HCT116 (cell line): ENCODE results near the gene AASS.

Experiments used
- CBX3 ChIP-seq: IDR thresholded peaks from 2 replicates; pipeline ENCODE4 v1.6.1; 2012; ENCODE audit warnings: low read depth
- EZH2 ChIP-seq: fragments of 200-600 bp; sonication (generic); IDR thresholded peaks from 2 replicates; pipeline ENCODE4 v1.6.1; 2017; ENCODE audit warnings: antibody characterized with exemption, mixed run types
- JUND ChIP-seq: IDR thresholded peaks from 2 replicates; pipeline ENCODE4 v1.6.1; 2012
- POLR2A ChIP-seq: IDR thresholded peaks from 2 replicates; pipeline ENCODE4 v1.7.0; 2011; ENCODE audit warnings: borderline replicate concordance; ENCODE audit not compliant: insufficient read depth, insufficient read length; ENCODE audit errors: extremely low read depth
- POLR2AphosphoS5 ChIP-seq: IDR thresholded peaks from 2 replicates; pipeline ENCODE4 v1.6.1; 2011; ENCODE audit warnings: mild to moderate bottlenecking, low read depth, low read length, moderate library complexity
- RAD21 ChIP-seq: IDR thresholded peaks from 2 replicates; pipeline ENCODE4 v1.6.1; 2012; ENCODE audit warnings: low read depth, mild to moderate bottlenecking
- REST ChIP-seq: IDR thresholded peaks from 2 replicates; pipeline ENCODE4 v1.6.1; 2012; ENCODE audit warnings: low read depth
- SIN3A ChIP-seq: IDR thresholded peaks from 2 replicates; pipeline ENCODE4 v1.6.1; 2012; ENCODE audit warnings: low read depth
- SRF ChIP-seq: IDR thresholded peaks from 2 replicates; pipeline ENCODE4 v1.6.1; 2012; ENCODE audit warnings: low read depth
- YY1 ChIP-seq: IDR thresholded peaks from 2 replicates; pipeline ENCODE4 v1.6.1; 2011; ENCODE audit warnings: low read length, low read depth, moderate library complexity, mild to moderate bottlenecking; ENCODE audit not compliant: insufficient replicate concordance; ENCODE audit errors: extremely low read depth
- TF ChIP-seq, protein P1 (sequence below), 3 experiments: fragments of 200-600 bp in 1 of 3; sonication (generic) in 1 of 3; IDR thresholded peaks in 2 of 3; conservative IDR thresholded peaks in 1 of 3; 2 replicates each; pipeline ENCODE4 v1.5.1; 2012 to 2017; ENCODE audit warnings: low read depth in 2 of 3, low read length in 2 of 3, antibody characterized with exemption in 1 of 3, borderline replicate concordance in 1 of 3, control low read depth in 1 of 3, mild to moderate bottlenecking in 1 of 3, mixed read lengths in 1 of 3, mixed run types in 1 of 3, moderate library complexity in 1 of 3; ENCODE audit not compliant: insufficient read depth in 1 of 3

- TF ChIP-seq, protein P1, sequence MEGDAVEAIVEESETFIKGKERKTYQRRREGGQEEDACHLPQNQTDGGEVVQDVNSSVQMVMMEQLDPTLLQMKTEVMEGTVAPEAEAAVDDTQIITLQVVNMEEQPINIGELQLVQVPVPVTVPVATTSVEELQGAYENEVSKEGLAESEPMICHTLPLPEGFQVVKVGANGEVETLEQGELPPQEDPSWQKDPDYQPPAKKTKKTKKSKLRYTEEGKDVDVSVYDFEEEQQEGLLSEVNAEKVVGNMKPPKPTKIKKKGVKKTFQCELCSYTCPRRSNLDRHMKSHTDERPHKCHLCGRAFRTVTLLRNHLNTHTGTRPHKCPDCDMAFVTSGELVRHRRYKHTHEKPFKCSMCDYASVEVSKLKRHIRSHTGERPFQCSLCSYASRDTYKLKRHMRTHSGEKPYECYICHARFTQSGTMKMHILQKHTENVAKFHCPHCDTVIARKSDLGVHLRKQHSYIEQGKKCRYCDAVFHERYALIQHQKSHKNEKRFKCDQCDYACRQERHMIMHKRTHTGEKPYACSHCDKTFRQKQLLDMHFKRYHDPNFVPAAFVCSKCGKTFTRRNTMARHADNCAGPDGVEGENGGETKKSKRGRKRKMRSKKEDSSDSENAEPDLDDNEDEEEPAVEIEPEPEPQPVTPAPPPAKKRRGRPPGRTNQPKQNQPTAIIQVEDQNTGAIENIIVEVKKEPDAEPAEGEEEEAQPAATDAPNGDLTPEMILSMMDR (IDR thresholded peaks at IDR 0.05 in 2 of 3, conservative IDR thresholded peaks at IDR 0.05 in 1 of 3; ENCODE audit: borderline replicate concordance in 1 of 3, insufficient read depth in 1 of 3, low read depth in 2 of 3, low read length in 2 of 3): no peak
- TF ChIP-seq POLR2A (no peak), SRF (no peak), POLR2AphosphoS5 (no peak), EZH2 (no peak), CBX3 (no peak), RAD21 (no peak), REST (no peak), SIN3A (no peak), JUND (no peak), YY1 (no peak)
These were observed 48.4 kb downstream of the AASS start for GRCh38 chr7:122095642-122096041.
